Vagina (tissue), 2 donors: ENCODE results near the gene ZNRF1.

Experiments
- CTCF ChIP-seq, 3 experiments: fragments of 450-650 bp in 2 of 3; fragments of 200-600 bp in 1 of 3; sonication (generic) in 1 of 3; IDR thresholded peaks; one replicate each; pipeline ENCODE4 v1.5.1; 2017 to 2019; ENCODE audit warnings: antibody characterized with exemption in 3 of 3, mild to moderate bottlenecking in 2 of 3, moderate library complexity in 2 of 3
- POLR2A ChIP-seq, 2 donors: fragments of 450-650 bp; IDR thresholded peaks; one replicate each; pipeline ENCODE4 v1.6.1; 2017; ENCODE audit warnings: antibody characterized with exemption in 2 of 2, mild to moderate bottlenecking in 2 of 2, moderate library complexity in 2 of 2

GRCh38 chr16:75107505-75107904, 108.7 kb downstream of the ZNRF1 start:
- TF ChIP-seq CTCF (IDR thresholded peaks at IDR 0.05) (no peak), POLR2A (IDR thresholded peaks at IDR 0.05) (no peak)
